ENCODE data around the gene CLEC10A.

GRCh38 chr17:7046127-7046724, 33.8 kb downstream of the CLEC10A start:
- TF ChIP-seq PATZ1 (CRISPR knock-in tag; IDR thresholded peaks at IDR 0.05; ENCODE audit: borderline replicate concordance) (no peak), ESRRG (CRISPR knock-in tag; IDR thresholded peaks at IDR 0.05) (no peak), CREB5 (CRISPR knock-in tag; IDR thresholded peaks at IDR 0.05; ENCODE audit: low read depth) (no peak), SNAI2 (CRISPR knock-in tag; IDR thresholded peaks at IDR 0.05) (no peak), ZFP30 (CRISPR knock-in tag; IDR thresholded peaks at IDR 0.05) (no peak), ISL1 (CRISPR knock-in tag; IDR thresholded peaks at IDR 0.05) (no peak), ARNTL (CRISPR knock-in tag; IDR thresholded peaks at IDR 0.05; ENCODE audit: borderline replicate concordance, low read depth) (no peak), ZNF70 (CRISPR knock-in tag; IDR thresholded peaks at IDR 0.05) (no peak), TCF4 (CRISPR knock-in tag; IDR thresholded peaks at IDR 0.05; ENCODE audit: borderline replicate concordance) (no peak), GLIS3 (CRISPR knock-in tag; IDR thresholded peaks at IDR 0.05) (no peak)
- TF ChIP-seq, protein P1, sequence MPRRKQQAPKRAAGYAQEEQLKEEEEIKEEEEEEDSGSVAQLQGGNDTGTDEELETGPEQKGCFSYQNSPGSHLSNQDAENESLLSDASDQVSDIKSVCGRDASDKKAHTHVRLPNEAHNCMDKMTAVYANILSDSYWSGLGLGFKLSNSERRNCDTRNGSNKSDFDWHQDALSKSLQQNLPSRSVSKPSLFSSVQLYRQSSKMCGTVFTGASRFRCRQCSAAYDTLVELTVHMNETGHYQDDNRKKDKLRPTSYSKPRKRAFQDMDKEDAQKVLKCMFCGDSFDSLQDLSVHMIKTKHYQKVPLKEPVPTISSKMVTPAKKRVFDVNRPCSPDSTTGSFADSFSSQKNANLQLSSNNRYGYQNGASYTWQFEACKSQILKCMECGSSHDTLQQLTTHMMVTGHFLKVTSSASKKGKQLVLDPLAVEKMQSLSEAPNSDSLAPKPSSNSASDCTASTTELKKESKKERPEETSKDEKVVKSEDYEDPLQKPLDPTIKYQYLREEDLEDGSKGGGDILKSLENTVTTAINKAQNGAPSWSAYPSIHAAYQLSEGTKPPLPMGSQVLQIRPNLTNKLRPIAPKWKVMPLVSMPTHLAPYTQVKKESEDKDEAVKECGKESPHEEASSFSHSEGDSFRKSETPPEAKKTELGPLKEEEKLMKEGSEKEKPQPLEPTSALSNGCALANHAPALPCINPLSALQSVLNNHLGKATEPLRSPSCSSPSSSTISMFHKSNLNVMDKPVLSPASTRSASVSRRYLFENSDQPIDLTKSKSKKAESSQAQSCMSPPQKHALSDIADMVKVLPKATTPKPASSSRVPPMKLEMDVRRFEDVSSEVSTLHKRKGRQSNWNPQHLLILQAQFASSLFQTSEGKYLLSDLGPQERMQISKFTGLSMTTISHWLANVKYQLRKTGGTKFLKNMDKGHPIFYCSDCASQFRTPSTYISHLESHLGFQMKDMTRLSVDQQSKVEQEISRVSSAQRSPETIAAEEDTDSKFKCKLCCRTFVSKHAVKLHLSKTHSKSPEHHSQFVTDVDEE (CRISPR knock-in tag; IDR thresholded peaks at IDR 0.05): no peak

Data from SK-N-SH treated with all-trans-retinoic acid at 6 μM for 48 hours (cell line).